Activated CD4-positive, CD25-positive, alpha-beta regulatory T cell treated with anti-CD3 and anti-CD28 coated beads, Interleukin-2, amount 50 U/mL, for 72 hours (primary cell): ENCODE results near the gene PI4K2A.
"Not testable (repeated sequence)": the region's sequence is repeated elsewhere in the genome, so short reads cannot be mapped to it uniquely, and the experiment has no call there.

Experiments
- DNase-seq: peaks from one replicate; pipeline ENCODE4 v3.0.0; 2021

PI4K2A gene

DNA sequence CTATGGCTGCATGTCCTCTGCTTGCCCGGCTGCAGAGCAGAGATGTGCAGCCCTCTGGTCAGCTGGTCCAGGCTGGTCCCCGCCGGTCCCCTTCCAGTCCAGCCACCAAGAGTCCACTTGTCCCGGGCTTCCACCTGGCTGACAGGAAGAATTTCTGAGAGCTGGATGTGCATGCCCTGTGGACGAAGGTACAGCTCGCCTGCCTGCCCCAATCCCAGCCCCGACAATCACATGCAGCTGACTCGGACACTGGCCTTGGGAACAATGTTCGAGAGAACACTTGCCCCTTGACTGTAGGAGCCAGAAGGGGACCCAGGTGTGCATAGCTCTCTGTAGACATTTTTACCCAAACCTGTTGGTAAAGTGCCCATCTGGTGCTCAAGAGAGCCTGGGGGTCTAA is 34.8 kb downstream of the PI4K2A start:
- no peak for DNase-seq

DNA sequence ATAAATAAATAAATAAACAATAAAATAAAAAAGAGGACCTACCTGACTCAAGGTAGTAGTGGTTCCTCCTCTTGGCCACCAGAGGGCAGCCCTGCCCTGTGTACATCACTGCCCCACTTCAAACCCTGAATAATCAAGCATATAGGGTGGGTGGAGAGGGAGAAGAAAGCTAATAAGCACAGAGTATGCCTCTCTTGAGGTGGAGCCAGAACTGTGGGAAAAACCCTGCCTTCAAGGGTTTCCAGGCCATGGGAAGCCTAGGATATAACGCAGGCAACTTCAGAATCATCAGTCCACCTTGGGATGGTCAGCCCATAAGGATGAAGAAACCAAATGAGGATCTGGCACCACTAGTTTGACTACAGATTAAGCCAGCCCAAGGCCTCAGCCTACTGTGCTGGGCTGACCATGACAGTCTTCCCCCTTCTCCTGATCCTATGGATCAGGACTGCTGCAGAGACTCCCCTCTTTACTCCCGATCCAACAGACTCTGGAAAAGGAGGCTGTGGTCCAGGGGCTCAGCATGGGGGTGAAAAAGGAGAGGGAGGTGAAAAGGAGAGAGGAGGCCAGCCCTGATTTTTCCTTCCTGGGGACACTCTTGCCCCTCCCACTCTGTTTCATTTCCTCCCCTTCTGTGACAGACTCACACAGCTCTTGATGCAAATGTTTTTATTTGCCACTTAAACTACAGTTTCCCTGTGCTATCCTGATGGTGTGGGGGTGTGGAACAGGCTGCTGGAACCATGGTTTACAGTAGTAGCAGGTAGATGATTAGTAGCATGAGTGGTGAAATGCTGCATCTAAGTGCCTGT is 36.5 kb downstream of the PI4K2A start:
- peak; percentile 48 for DNase-seq

DNA sequence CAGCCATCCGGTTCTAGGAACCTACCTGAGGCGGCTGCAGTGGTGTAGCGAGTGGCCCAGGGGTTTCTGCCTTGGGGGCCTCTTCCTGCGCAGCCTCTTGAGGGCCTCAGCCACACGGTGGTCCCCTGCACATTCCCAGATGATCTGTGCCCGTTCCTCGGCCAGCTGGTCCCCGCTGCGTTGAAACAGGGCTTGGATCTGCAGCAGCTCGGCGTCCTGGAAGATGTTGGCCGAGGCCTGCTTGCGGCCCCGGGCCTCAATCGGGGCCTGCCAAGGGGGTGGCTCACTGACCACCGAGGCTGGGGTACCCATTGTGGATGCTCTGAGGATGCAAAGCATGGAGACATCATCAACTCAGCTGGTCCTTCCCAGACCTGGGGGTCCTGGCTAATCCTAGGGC is 39.1 kb downstream of the PI4K2A start:
- DNase-seq: no peak

GRCh38 chr10:97682042-97682441 is 41.6 kb downstream of the PI4K2A start:
- no peak for DNase-seq

- DNase-seq: no peak
These were observed 43.3 kb downstream of the PI4K2A start for GRCh38 chr10:97683556-97684367.

GRCh38 chr10:97684368-97684713 is 43.9 kb downstream of the PI4K2A start:
- DNase-seq: not testable (repeated sequence)

- no peak for DNase-seq
These were observed 44.5 kb downstream of the PI4K2A start for GRCh38 chr10:97684866-97685394.

DNA sequence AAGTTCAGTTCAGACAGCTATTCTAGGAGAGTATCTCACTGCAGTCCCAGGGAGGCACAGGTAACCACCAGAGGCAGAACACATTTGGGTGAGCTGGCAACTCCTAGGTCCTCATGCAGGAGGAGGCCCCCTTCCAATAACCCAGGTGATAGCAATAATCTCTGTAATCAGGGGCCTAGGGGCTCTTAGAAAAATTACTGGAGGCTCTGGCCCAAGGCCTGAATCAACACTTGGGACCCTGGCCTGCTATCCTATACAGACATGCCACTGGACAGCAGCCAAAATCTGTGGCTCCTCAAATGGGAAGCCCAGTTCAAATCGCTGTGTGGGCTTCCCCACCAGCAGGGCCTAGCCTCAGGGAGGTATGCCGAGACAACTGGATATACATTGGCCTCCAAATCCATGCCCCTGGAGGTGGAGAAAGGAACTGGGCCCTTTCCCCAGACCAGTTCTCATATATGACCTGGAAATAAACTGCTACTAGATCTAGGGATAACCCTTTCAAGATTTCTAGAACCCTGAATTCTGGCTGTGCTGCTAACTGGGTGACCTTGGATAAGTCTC is 45.0 kb downstream of the PI4K2A start:
- DNase-seq: no peak

DNA sequence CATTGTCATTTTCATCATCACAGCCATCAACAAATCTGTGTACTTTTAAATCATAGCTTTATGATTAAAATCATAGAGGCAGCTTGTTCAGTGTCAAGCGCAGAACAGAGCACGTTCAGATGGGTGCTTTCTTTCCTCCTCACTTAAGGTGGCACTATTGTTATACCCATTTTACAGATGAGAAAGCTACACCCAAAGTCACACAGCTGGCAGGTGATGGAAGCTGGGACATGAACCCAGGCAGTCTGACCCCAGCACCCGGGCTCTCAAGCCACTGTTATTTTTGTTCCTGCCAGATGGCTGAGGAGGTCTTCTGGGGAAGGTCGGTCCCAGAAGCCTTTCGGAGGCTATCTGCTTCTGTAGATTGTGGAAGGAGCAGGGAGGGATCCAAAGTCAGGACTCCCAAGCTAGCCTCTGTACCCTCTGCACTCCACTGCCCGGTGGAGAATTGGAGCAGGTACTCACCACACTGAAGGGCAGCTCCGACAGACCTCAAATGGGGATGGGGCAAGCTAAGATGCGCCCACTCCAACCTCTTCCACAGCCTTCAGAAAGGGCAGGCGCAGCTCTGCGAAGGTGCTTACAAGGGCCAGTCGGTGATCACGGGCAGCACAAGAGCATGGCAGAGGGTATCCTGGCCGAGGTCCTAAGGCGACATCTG is 46.0 kb downstream of the PI4K2A start:
- no peak for DNase-seq

DNA sequence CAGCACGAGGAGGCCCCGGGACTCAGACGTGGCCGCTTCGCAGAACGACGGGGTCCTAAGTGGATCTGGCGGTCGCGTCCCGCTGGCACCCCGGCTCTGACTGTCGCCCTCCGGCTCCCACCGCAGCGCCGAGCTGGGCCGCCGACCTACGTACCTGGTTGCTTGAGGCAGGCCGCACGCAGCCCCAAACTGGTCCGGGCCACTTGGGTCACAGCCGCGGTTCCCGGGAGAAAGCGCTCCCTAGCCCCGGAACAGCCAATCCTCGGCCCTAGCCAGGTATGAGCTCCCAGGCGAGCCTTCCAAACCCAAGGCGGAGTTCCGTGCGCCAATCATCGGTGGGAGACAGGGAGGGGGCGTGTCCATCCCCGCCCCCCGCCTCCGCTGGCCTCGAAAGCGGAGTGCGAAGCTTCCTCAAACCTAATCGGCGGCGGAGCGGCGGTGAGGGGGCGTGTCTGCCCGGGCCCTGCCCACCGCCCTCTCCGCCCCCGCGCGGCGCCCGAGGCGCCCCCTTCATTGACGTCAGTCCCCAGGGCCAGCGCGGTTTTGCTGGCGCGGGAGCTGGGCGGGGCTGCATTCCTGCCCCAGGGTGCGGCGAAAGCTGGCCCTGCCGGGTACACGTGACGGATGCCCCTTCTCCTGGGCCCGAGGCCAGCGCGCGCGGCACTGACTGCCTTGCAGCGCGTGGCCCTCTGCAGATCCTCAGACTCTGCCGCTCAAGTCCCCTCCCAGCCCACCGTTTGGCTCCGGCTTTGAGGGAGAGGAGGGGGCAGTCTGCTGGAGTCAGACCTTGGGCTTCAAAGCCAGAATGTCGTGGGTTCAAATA is 46.7 kb downstream of the PI4K2A start, which contains the start of gene AVPI1:
AVPI1 (minus strand) TSS at position 280 of the 823 bp plus-strand sequence. CDS start 7,336 bp downstream, outside the sequence.
- peak; percentile 90 for DNase-seq

GRCh38 chr10:97687785-97688781 is 47.6 kb downstream of the PI4K2A start:
- no peak for DNase-seq

GRCh38 chr10:97689559-97690020 is 49.1 kb downstream of the PI4K2A start:
- DNase-seq: no peak

GRCh38 chr10:97690133-97690532 is 49.7 kb downstream of the PI4K2A start:
- no peak for DNase-seq

GRCh38 chr10:97698072-97698655 is 57.7 kb downstream of the PI4K2A start:
- not testable (repeated sequence) for DNase-seq

- no peak for DNase-seq
These were observed 61.1 kb downstream of the PI4K2A start for GRCh38 chr10:97701438-97702069.

DNA sequence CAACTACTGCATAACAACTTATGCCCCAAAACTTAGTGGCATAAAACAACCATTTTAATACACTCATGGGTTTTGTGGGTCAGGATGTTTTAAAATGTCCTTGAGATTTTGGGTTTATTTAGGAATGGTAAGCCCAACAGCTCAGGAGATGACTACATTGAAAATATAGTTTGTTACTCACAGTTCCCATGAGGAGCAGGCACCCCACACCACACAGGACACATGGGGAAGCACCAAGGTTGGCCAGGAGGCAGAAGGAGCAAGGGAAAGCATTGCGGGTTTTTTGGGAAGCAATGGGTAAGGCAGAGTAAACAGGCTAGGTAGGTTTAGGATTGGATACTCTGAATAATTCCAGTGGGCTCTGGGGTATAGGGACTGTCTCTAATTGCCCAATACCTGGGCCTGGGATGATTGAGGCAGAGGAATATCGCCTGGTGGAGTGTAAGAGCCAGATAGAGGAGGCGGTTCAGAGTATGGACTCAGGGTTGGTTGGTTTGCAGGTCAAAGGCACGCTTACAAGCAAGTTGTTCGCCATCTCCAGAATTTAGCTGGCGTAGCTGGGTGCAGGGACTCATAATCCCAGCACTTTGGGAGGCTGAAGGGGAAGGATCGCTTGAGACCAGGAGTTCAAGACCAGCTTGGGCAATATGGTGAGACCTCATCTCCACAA is 63.1 kb downstream of the PI4K2A start:
- no peak for DNase-seq

DNA sequence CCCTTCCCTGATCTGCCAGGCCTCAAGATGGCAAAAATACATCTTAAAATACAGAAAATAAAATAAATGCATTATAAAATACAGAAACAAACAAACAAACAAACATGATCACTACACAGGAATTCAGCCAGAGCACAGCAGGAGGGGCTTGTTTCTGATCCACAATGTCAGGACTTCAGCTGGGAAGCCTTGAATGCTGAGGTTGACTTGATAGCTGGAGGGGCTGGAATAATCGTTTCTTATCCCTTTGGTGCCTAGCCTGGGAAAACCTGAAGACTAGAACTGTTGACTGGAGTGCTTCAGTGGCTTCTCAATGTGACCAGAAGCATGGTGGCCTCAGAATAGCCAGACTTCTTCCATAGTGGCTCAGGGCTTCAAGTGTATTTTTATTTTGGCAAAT is 63.9 kb downstream of the PI4K2A start:
- no peak for DNase-seq

GRCh38 chr10:97705006-97705670 is 64.7 kb downstream of the PI4K2A start:
- DNase-seq: no peak
